Thyroid gland (tissue), 4 donors: ENCODE data around the gene AGO4.
"Not testable (repeated sequence)": the region's sequence is repeated elsewhere in the genome, so short reads cannot be mapped to it uniquely, and the experiment has no call there.

Experiments
- POLR2A ChIP-seq, 2 donors: fragments of 450-650 bp; IDR thresholded peaks; one replicate each; pipeline ENCODE4 v1.6.1; 2017; ENCODE audit warnings: antibody characterized with exemption in 2 of 2, mild to moderate bottlenecking in 2 of 2, moderate library complexity in 1 of 2
- TF ChIP-seq, protein P1 (sequence below), 6 experiments: fragments of 200-600 bp in 3 of 6; fragments of 450-650 bp in 3 of 6; sonication (generic) in 3 of 6; IDR thresholded peaks; one replicate each; pipeline ENCODE4 v1.5.1; 2016 to 2019; ENCODE audit warnings: antibody characterized with exemption in 6 of 6, mild to moderate bottlenecking in 2 of 6, inconsistent platforms in 1 of 6, moderate library complexity in 1 of 6

DNA sequence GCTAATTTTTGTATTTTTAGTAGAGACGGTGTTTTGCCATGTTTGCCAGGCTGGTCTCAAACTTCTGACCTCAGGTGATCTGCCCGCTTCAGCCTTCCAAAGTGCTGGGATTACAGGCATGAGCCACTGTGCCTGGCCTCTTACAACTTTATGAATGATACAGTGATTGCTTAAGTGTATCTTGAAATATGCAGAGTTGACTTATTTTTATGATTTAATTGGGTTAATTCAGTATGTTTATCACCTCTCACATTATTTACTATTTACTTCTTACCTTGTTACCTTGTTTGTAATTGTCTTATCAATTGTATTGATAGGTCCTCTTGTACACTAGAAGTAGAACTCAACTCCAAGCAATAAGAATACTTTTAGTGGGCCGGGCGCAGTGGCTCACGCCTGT lies 4.9 kb downstream of the AGO4 start:
- TF ChIP-seq, protein P1, sequence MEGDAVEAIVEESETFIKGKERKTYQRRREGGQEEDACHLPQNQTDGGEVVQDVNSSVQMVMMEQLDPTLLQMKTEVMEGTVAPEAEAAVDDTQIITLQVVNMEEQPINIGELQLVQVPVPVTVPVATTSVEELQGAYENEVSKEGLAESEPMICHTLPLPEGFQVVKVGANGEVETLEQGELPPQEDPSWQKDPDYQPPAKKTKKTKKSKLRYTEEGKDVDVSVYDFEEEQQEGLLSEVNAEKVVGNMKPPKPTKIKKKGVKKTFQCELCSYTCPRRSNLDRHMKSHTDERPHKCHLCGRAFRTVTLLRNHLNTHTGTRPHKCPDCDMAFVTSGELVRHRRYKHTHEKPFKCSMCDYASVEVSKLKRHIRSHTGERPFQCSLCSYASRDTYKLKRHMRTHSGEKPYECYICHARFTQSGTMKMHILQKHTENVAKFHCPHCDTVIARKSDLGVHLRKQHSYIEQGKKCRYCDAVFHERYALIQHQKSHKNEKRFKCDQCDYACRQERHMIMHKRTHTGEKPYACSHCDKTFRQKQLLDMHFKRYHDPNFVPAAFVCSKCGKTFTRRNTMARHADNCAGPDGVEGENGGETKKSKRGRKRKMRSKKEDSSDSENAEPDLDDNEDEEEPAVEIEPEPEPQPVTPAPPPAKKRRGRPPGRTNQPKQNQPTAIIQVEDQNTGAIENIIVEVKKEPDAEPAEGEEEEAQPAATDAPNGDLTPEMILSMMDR (IDR thresholded peaks at IDR 0.05): not testable (repeated sequence)
- not testable (repeated sequence) for TF ChIP-seq POLR2A (IDR thresholded peaks at IDR 0.05)
